Endothelial cell of umbilical vein (primary cell): ENCODE data around the gene KIF3B. TPM values are rescaled to one million over a fixed set of nuclear protein-coding genes. Genes with fewer than 3 reads are reported as not detected.

Experiments
- BruUV-seq: library from RNA; stranded (reverse); fragments of 400-500 nt; replicated peaks from 2 replicates; lab custom pipeline; 2021; lab: Mats Ljungman, UMichigan
- CTCF ChIA-PET: fragments of 300-600, 350-600 bp; sonication (Branson Sonifier 250); formaldehyde crosslinking; loops from one replicate; lab custom pipeline; 2021; ENCODE audit warnings: antibody characterized with exemption, inconsistent platforms; lab: Charles Lee
- POLR2A ChIA-PET: fragments of 300-600, 350-600 bp; sonication (Branson Sonifier 250); formaldehyde crosslinking; loops from one replicate; lab custom pipeline; 2021; ENCODE audit warnings: antibody characterized with exemption, inconsistent platforms; lab: Charles Lee
- DNase-seq: peaks from one replicate; pipeline ENCODE4 v3.0.0-alpha.2; 2011; ENCODE audit warnings: low read depth, low spot score
- FAIRE-seq: peaks from 2 replicates; lab custom pipeline; 2011; peaks lifted over from hg19 to GRCh38; lab: Jason Lieb, UNC
- H2AFZ ChIP-seq: 2 replicates; pipeline ENCODE4 v1.6.0; 2012; ENCODE audit warnings: low read depth, low read length, control low read depth, inconsistent platforms
- H3K27ac ChIP-seq: 2 replicates; pipeline ENCODE4 v1.5.1; 2011; ENCODE audit warnings: low read depth, mild to moderate bottlenecking, control low read depth, low read length, moderate library complexity; ENCODE audit not compliant: insufficient read depth
- H3K27me3 ChIP-seq, 2 experiments: 2 replicates each; pipeline versions ENCODE4 v1.6.0 to v1.6.1; 2011; ENCODE audit warnings: low read length in 2 of 2, mixed read lengths in 1 of 2; ENCODE audit not compliant: control insufficient read depth in 2 of 2, insufficient read depth in 2 of 2
- H3K36me3 ChIP-seq, 2 experiments: 2 replicates in 1 of 2; 3 replicates in 1 of 2; pipeline ENCODE4 v1.5.1; 2011; ENCODE audit warnings: low read length in 2 of 2, mild to moderate bottlenecking in 1 of 2, moderate library complexity in 1 of 2; ENCODE audit not compliant: control insufficient read depth in 2 of 2, insufficient read depth in 2 of 2; ENCODE audit errors: extremely low read depth in 1 of 2
- H3K4me1 ChIP-seq: 3 replicates; pipeline ENCODE4 v1.5.1; 2011; ENCODE audit warnings: mild to moderate bottlenecking, low read length; ENCODE audit not compliant: control insufficient read depth, insufficient read depth; ENCODE audit errors: extremely low read depth
- H3K4me2 ChIP-seq: 2 replicates; pipeline ENCODE4 v1.6.1; 2011; ENCODE audit warnings: low read length, control low read depth, mixed read lengths; ENCODE audit not compliant: insufficient read depth
- H3K4me3 ChIP-seq, 3 experiments: fragments of 200-600 bp in 1 of 3; sonication (generic), shearing (Covaris generic) in 1 of 3; replicated peaks in 1 of 3; 2 replicates each; pipeline ENCODE4 v1.5.1; 2011 to 2016; ENCODE audit warnings: control low read depth in 3 of 3, low read length in 3 of 3, mild to moderate bottlenecking in 2 of 3, inconsistent platforms in 1 of 3, low read depth in 1 of 3, moderate library complexity in 1 of 3; ENCODE audit not compliant: insufficient read depth in 1 of 3
- H3K79me2 ChIP-seq: 2 replicates; pipeline ENCODE4 v1.6.0; 2012; ENCODE audit warnings: low read length, inconsistent platforms; ENCODE audit not compliant: control insufficient read depth, insufficient read depth
- H3K9ac ChIP-seq: replicated peaks from 2 replicates; pipeline ENCODE3; 2011; ENCODE audit warnings: low read length, control low read depth; ENCODE audit not compliant: insufficient read depth; ENCODE audit errors: extremely low read depth
- H3K9me1 ChIP-seq: replicated peaks from 3 replicates; pipeline ENCODE4 v1.6.0; 2011; ENCODE audit warnings: mild to moderate bottlenecking, low read length; ENCODE audit not compliant: control insufficient read depth, insufficient read depth; ENCODE audit errors: extremely low read depth
- H3K9me3 ChIP-seq: replicated peaks from 2 replicates; pipeline ENCODE4 v1.5.1; 2012; ENCODE audit warnings: low read length, inconsistent platforms; ENCODE audit not compliant: control insufficient read depth, insufficient read depth
- H4K20me1 ChIP-seq: replicated peaks from 2 replicates; pipeline ENCODE3; 2011; ENCODE audit warnings: mild to moderate bottlenecking, low read length; ENCODE audit not compliant: control insufficient read depth, insufficient read depth; ENCODE audit errors: extremely low read depth
- EZH2 ChIP-seq: IDR thresholded peaks from 2 replicates; pipeline ENCODE4 v1.6.1; 2012; ENCODE audit warnings: borderline replicate concordance, low read depth, mild to moderate bottlenecking, moderate library complexity, low read length, inconsistent platforms; ENCODE audit not compliant: severe bottlenecking
- FOS ChIP-seq: IDR thresholded peaks from 2 replicates; pipeline ENCODE4 v1.6.1; 2011; ENCODE audit warnings: mild to moderate bottlenecking, low read length, moderate library complexity, borderline replicate concordance; ENCODE audit not compliant: insufficient read depth
- GATA2 ChIP-seq: IDR thresholded peaks from 2 replicates; pipeline ENCODE4 v1.7.0; 2011; ENCODE audit warnings: low read depth, mild to moderate bottlenecking, moderate library complexity, mixed read lengths, low read length; ENCODE audit not compliant: insufficient read length, insufficient read depth
- MAX ChIP-seq: IDR thresholded peaks from 2 replicates; pipeline ENCODE4 v1.6.1; 2011; ENCODE audit not compliant: insufficient read depth, insufficient read length
- MYC ChIP-seq: IDR thresholded peaks from one replicate; pipeline ENCODE4 v1.6.1; 2011; ENCODE audit warnings: mild to moderate bottlenecking, low read depth, low read length
- POLR2A ChIP-seq: IDR thresholded peaks from 2 replicates; pipeline ENCODE4 v1.6.1; 2012; ENCODE audit warnings: low read depth, mild to moderate bottlenecking, control low read depth, low read length
- POLR2AphosphoS5 ChIP-seq: IDR thresholded peaks from 2 replicates; pipeline ENCODE4 v1.6.1; 2012; ENCODE audit warnings: low read depth, mild to moderate bottlenecking, control low read depth, low read length, moderate library complexity; ENCODE audit not compliant: insufficient read depth
- dilution Hi-C: fragments of 300-500 bp; cut with MboI; formaldehyde crosslinking; loops from one replicate; pipeline ENCODE4 v1.15.0; 2019; ENCODE audit warnings: low sequenced_read_pairs; ENCODE audit not compliant: extremely low pct_ligation_motif_present
- intact Hi-C: fragments of 100-400 bp; cut with micrococcal nuclease; formaldehyde crosslinking; loops from one replicate; pipeline ENCODE4 v1.10.0; 2022
- polyA plus RNA-seq, 4 experiments: library from polyadenylated mRNA; depleted of rRNA in 3 of 4; stranded (reverse) in 3 of 4; unstranded in 1 of 4; fragments of >200 nt; gene quantifications; 2 replicates each; pipeline versions ENCODE4 v1.2.1 to v1.2.3, GENCODE V29; 2011 to 2012; ENCODE audit warnings: missing spikeins in 1 of 4
- total RNA-seq: library from RNA; stranded (reverse); gene quantifications from 2 replicates; pipeline ENCODE4 v1.2.3, GENCODE V29; 2021
- TF ChIP-seq, protein P1 (sequence below), 2 donors: IDR thresholded peaks; 1 replicate in 1 of 2; 2 replicates in 1 of 2; pipeline ENCODE4 v1.5.1; 2011; ENCODE audit warnings: low read length in 2 of 2, mild to moderate bottlenecking in 2 of 2, moderate library complexity in 2 of 2, control low read depth in 1 of 2, inconsistent platforms in 1 of 2, low read depth in 1 of 2; ENCODE audit not compliant: insufficient read depth in 1 of 2; ENCODE audit errors: extremely low read depth in 1 of 2

The KIF3B gene
- total and polyA plus RNA-seq, 2 donors (not counting 3 experiments of a cell fraction or from before 2014, with no cell fraction given) = 14.5 to 25.1 TPM

DNA sequence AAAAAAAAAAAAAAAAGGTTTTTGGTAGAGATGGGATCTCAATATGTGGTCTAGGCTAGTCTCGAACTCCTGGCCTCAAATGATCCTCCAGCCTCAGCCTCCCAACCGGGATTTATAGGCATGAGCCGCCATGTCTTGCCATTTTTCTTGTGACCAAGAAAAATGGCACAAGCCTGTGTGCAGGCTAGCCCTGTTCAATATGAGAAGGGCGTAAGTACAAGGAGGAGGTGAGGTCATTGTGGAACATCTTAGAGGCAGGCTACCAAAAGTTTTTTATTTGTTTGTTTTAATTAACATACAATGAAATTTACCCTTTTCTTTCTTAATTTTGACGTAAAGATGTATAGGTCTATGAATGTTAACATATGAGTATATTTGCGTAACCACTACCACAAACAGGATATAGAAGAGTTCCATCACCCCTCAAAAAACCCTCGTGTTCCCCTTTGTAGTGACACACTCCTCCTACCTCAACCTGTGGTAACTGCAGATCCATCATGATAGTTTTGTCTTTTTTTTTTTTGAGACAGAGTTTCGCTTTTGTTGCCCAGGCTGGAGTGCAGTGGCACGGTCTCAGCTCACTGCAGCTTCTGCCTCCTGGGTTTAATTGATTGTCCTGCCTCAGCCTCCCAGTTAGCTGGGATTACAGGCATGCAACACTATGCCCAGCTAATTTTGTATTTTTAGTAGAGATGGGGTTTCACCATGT lies 28.3 kb upstream of the KIF3B start:
- Histone ChIP-seq H4K20me1 (no peaks in the 10 kb centered on the region), H3K9me1 (no peaks in the 10 kb centered on the region), H3K4me3 (no peak overlapping the region), H3K27me3 (no peaks in the 10 kb centered on the region), H3K79me2 (no peaks in the 10 kb centered on the region), H3K9ac (no peak overlapping the region), H3K4me2 (no peak overlapping the region), H2AFZ (no peak overlapping the region), H3K9me3 (no peaks in the 10 kb centered on the region), H3K4me1 (no peaks in the 10 kb centered on the region), H3K36me3 (no peaks in the 10 kb centered on the region), H3K27ac (no peak overlapping the region)
- ChIA-PET POLR2A (no interaction called here), CTCF (no interaction called here)
- FAIRE-seq = no peak
- no peak for TF ChIP-seq GATA2
- no peak for TF ChIP-seq EZH2
- TF ChIP-seq POLR2AphosphoS5 = no peak
- no peak for TF ChIP-seq POLR2A
- no peak for TF ChIP-seq MYC
- TF ChIP-seq, protein P1, sequence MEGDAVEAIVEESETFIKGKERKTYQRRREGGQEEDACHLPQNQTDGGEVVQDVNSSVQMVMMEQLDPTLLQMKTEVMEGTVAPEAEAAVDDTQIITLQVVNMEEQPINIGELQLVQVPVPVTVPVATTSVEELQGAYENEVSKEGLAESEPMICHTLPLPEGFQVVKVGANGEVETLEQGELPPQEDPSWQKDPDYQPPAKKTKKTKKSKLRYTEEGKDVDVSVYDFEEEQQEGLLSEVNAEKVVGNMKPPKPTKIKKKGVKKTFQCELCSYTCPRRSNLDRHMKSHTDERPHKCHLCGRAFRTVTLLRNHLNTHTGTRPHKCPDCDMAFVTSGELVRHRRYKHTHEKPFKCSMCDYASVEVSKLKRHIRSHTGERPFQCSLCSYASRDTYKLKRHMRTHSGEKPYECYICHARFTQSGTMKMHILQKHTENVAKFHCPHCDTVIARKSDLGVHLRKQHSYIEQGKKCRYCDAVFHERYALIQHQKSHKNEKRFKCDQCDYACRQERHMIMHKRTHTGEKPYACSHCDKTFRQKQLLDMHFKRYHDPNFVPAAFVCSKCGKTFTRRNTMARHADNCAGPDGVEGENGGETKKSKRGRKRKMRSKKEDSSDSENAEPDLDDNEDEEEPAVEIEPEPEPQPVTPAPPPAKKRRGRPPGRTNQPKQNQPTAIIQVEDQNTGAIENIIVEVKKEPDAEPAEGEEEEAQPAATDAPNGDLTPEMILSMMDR (IDR thresholded peaks at IDR 0.05; ENCODE audit: extremely low read depth in 1 of 2, insufficient read depth in 1 of 2, low read depth in 1 of 2, low read length in 2 of 2) = no peak
- TF ChIP-seq FOS = no peak
- no peak for TF ChIP-seq MAX
- DNase-seq = no peak
- intact Hi-C loops (no loop called here), dilution Hi-C loops (no loop called here)
- BruUV-seq = no TSS peak
